Lower lobe of right lung (tissue), 2 donors: ENCODE measurements around the gene HDHD2. TPM values are rescaled to one million over a fixed set of nuclear protein-coding genes. Genes with fewer than 3 reads are reported as not detected.

Source experiments
- ATAC-seq, 2 donors: fragments of 200-7000 bp; cut with Tn5 transposase; one replicate each; pipeline ENCODE4 v1.9.1; 2020 to 2022; ENCODE audit warnings: mild to moderate bottlenecking in 2 of 2, moderate library complexity in 2 of 2
- DNase-seq: peaks from one replicate; pipeline ENCODE4 v3.0.0-alpha.2; 2020
- H3K27ac ChIP-seq: fragments of 200-600 bp; one replicate; pipeline ENCODE4 v1.8.0; 2022
- H3K27me3 ChIP-seq: fragments of 200-600 bp; one replicate; pipeline ENCODE4 v1.8.0; 2022; ENCODE audit warnings: low read depth
- H3K36me3 ChIP-seq: fragments of 200-600 bp; one replicate; pipeline ENCODE4 v1.8.0; 2022; ENCODE audit warnings: mild to moderate bottlenecking
- H3K4me1 ChIP-seq: fragments of 200-600 bp; one replicate; pipeline ENCODE4 v1.8.0; 2022
- H3K4me3 ChIP-seq: fragments of 200-600 bp; one replicate; pipeline ENCODE4 v1.8.0; 2022; ENCODE audit warnings: mild to moderate bottlenecking
- H3K9me3 ChIP-seq: fragments of 200-600 bp; one replicate; pipeline ENCODE4 v1.8.0; 2022
- CTCF ChIP-seq: fragments of 200-600 bp; IDR thresholded peaks from one replicate; pipeline ENCODE4 v1.8.0; 2022; ENCODE audit warnings: antibody characterized with exemption, mild to moderate bottlenecking
- intact Hi-C: fragments of 100-400 bp; cut with DNase I; formaldehyde crosslinking; loops from one replicate; pipeline ENCODE4 v1.11.0; 2022
- total RNA-seq: library from RNA; stranded (reverse); fragmentation: NEBNext Ultra II Directional; extraction: Animal tissue kit (Norgen Biotek cat#: 25700); gene quantifications from one replicate; pipeline ENCODE4 v1.2.1, GENCODE V29; 2021
- donor health status: DM: no; HTN: yes; CAD: no; lungs with severe emphysema.

The HDHD2 gene
- total RNA-seq, 1 donor from 2014 or later = 37.7 TPM

GRCh38 chr18:47151439-47151838 is 1.1 kb upstream of the HDHD2 start:
- no peak for TF ChIP-seq CTCF
- peak overlapping the region; percentile 74 for H3K4me3 ChIP-seq
- DNase-seq = no peak
- H3K27me3 ChIP-seq = no peaks in the 10 kb centered on the region
- peaks cover 32% of the 10 kb centered on the region for H3K36me3 ChIP-seq
- H3K9me3 ChIP-seq = no peaks in the 10 kb centered on the region
- H3K27ac ChIP-seq = peak overlapping the region; percentile 89
- no peak for ATAC-seq
- intact Hi-C loops = no loop called here
- peaks cover 32% of the 10 kb centered on the region for H3K4me1 ChIP-seq

- no peaks in the 10 kb centered on the region for H3K9me3 ChIP-seq
- TF ChIP-seq CTCF = no peak
- peak; percentile 54 to 60 for ATAC-seq
- no peak for DNase-seq
- peak overlapping the region; percentile 89 for H3K27ac ChIP-seq
- H3K4me1 ChIP-seq = peaks cover 32% of the 10 kb centered on the region
- intact Hi-C loops = no loop called here
- peak overlapping the region; percentile 74 for H3K4me3 ChIP-seq
- H3K27me3 ChIP-seq = no peaks in the 10 kb centered on the region
- peaks cover 29% of the 10 kb centered on the region for H3K36me3 ChIP-seq
Measured at GRCh38 chr18:47150824-47151366, 595 bp upstream of the HDHD2 start.

GRCh38 chr18:47149457-47150028 is 757 bp downstream of the HDHD2 start:
- ATAC-seq (peak in 1 of 2 donors; percentile 6), DNase-seq (no peak)
- Histone ChIP-seq H3K27me3 (no peaks in the 10 kb centered on the region), H3K36me3 (peaks cover 16% of the 10 kb centered on the region), H3K4me1 (peaks cover 32% of the 10 kb centered on the region), H3K9me3 (no peaks in the 10 kb centered on the region), H3K4me3 (peak overlapping the region; percentile 74), H3K27ac (peak overlapping the region; percentile 89)
- intact Hi-C loops = no loop called here
- no peak for TF ChIP-seq CTCF

GRCh38 chr18:47146206-47146605 is 4.1 kb downstream of the HDHD2 start:
- no peak overlapping the region for H3K4me3 ChIP-seq
- H3K27me3 ChIP-seq = no peaks in the 10 kb centered on the region
- no peak overlapping the region for H3K27ac ChIP-seq
- intact Hi-C loops = no loop called here
- DNase-seq (no peak), ATAC-seq (no peak)
- no peaks in the 10 kb centered on the region for H3K9me3 ChIP-seq
- no peak for TF ChIP-seq CTCF
- H3K36me3 ChIP-seq = no peaks in the 10 kb centered on the region
- peaks cover 27% of the 10 kb centered on the region for H3K4me1 ChIP-seq

GRCh38 chr18:47143899-47144485 is 6.3 kb downstream of the HDHD2 start:
- peaks cover 12% of the 10 kb centered on the region for H3K4me1 ChIP-seq
- no peaks in the 10 kb centered on the region for H3K27me3 ChIP-seq
- DNase-seq = no peak
- intact Hi-C loops = no loop called here
- no peaks in the 10 kb centered on the region for H3K36me3 ChIP-seq
- no peaks in the 10 kb centered on the region for H3K9me3 ChIP-seq
- no peak overlapping the region for H3K4me3 ChIP-seq
- no peak for ATAC-seq
- TF ChIP-seq CTCF = no peak
- no peak overlapping the region for H3K27ac ChIP-seq
